GM21619 (cell line): Measurements from ENCODE around the gene CRAMP1.
A peak's percentile ranks its signal among the peaks of the same experiment; 100 is the strongest.
"Not testable (repeated sequence)": the region's sequence is repeated elsewhere in the genome, so short reads cannot be mapped to it uniquely, and the experiment has no call there.

Source experiments
- ATAC-seq: cut with Tn5 transposase; IDR thresholded peaks from one replicate; pipeline ENCODE4 v1.9.1; 2021; ENCODE audit not compliant: unreplicated experiment

CRAMP1 gene

GRCh38 chr16:1595511-1595910 lies 16.6 kb upstream of the CRAMP1 start:
- ATAC-seq = not testable (repeated sequence)

- no peak for ATAC-seq
Measured at GRCh38 chr16:1596516-1596915, 15.6 kb upstream of the CRAMP1 start.

- no peak for ATAC-seq
Measured at GRCh38 chr16:1597154-1597553, 15.0 kb upstream of the CRAMP1 start.

- ATAC-seq = no peak
Measured at GRCh38 chr16:1601031-1601430, 11.1 kb upstream of the CRAMP1 start.

GRCh38 chr16:1601489-1601888 lies 10.7 kb upstream of the CRAMP1 start:
- no peak for ATAC-seq

GRCh38 chr16:1602285-1602684 lies 9.9 kb upstream of the CRAMP1 start:
- ATAC-seq = no peak

GRCh38 chr16:1606774-1607173 lies 5.4 kb upstream of the CRAMP1 start:
- no peak for ATAC-seq

GRCh38 chr16:1607971-1608370 lies 4.2 kb upstream of the CRAMP1 start:
- no peak for ATAC-seq

- peak; percentile 40 for ATAC-seq
Measured at GRCh38 chr16:1610071-1610898, 1.9 kb upstream of the CRAMP1 start.

GRCh38 chr16:1610899-1611632 lies 1.1 kb upstream of the CRAMP1 start:
- no peak for ATAC-seq

- ATAC-seq = no peak
Measured at GRCh38 chr16:1613211-1613622, 1.1 kb downstream of the CRAMP1 start.

GRCh38 chr16:1613728-1614455 lies 1.7 kb downstream of the CRAMP1 start:
- ATAC-seq = no peak

- ATAC-seq = no peak
Measured at GRCh38 chr16:1614456-1615102, 2.4 kb downstream of the CRAMP1 start.

GRCh38 chr16:1615761-1616160 lies 3.6 kb downstream of the CRAMP1 start:
- ATAC-seq = no peak

- ATAC-seq = no peak
Measured at GRCh38 chr16:1619976-1620375, 7.8 kb downstream of the CRAMP1 start.

GRCh38 chr16:1620391-1620790 lies 8.2 kb downstream of the CRAMP1 start:
- no peak for ATAC-seq

GRCh38 chr16:1621851-1622250 lies 9.7 kb downstream of the CRAMP1 start:
- peak; percentile 49 for ATAC-seq

- no peak for ATAC-seq
Measured at GRCh38 chr16:1626327-1626726, 14.2 kb downstream of the CRAMP1 start.

- no peak for ATAC-seq
Measured at GRCh38 chr16:1626776-1627175, 14.6 kb downstream of the CRAMP1 start.

- ATAC-seq = no peak
Measured at GRCh38 chr16:1630450-1631213, 18.5 kb downstream of the CRAMP1 start.
